Activated CD8-positive, alpha-beta T cell treated with anti-CD3 and anti-CD28 coated beads, Interleukin-2, amount 10 ng/mL, durations not matched to agents 7 days and 5 days (primary cell): Measurements from ENCODE around the gene PARD3. TPM values are rescaled to one million over a fixed set of nuclear protein-coding genes. Genes with fewer than 3 reads are reported as not detected.

Source experiments
- ATAC-seq: fragments of 150-1000 bp; cut with Tn5 transposase; one replicate; pipeline ENCODE4 v1.10.0; 2021; ENCODE audit warnings: moderate library complexity
- CTCF ChIA-PET: fragments of 350-600 bp; sonication (Branson Sonifier 250); formaldehyde crosslinking; loops from one replicate; lab custom pipeline; 2021; ENCODE audit warnings: antibody characterized with exemption; lab: Charles Lee
- POLR2A ChIA-PET: fragments of 350-600 bp; sonication (Branson Sonifier 250); formaldehyde crosslinking; loops from one replicate; lab custom pipeline; 2021; ENCODE audit warnings: antibody characterized with exemption; lab: Charles Lee
- DNase-seq: peaks from one replicate; pipeline ENCODE4 v3.0.0-alpha.2; 2020
- H3K27ac Mint-ChIP-seq: one replicate; pipeline ENCODE4 v1.8.0; 2021; ENCODE audit warnings: mild to moderate bottlenecking, mixed read lengths
- H3K27me3 Mint-ChIP-seq: one replicate; pipeline ENCODE4 v1.8.0; 2021; ENCODE audit warnings: low read depth, mixed read lengths
- H3K36me3 Mint-ChIP-seq: one replicate; pipeline ENCODE4 v1.8.0; 2021; ENCODE audit warnings: low read depth, mixed read lengths
- H3K4me1 Mint-ChIP-seq: one replicate; pipeline ENCODE4 v1.8.0; 2021; ENCODE audit warnings: low read depth, mixed read lengths
- H3K4me3 Mint-ChIP-seq: one replicate; pipeline ENCODE4 v1.8.0; 2021; ENCODE audit warnings: mild to moderate bottlenecking, mixed read lengths
- H3K9me3 Mint-ChIP-seq: one replicate; pipeline ENCODE4 v1.8.0; 2022; ENCODE audit warnings: mixed read lengths; ENCODE audit not compliant: insufficient read depth
- total RNA-seq, 2 experiments: library from RNA; stranded (reverse); gene quantifications; one replicate each; pipeline ENCODE4 v1.2.3, GENCODE V29; 2021

PARD3 gene
- total RNA-seq, 2 experiments from 2014 or later: 0.63 to 0.68 TPM

GRCh38 chr10:34609287-34609940 is 205.7 kb downstream of the PARD3 start:
- H3K27ac Mint-ChIP-seq: no peak overlapping the region
- CTCF ChIA-PET: no interaction called here
- DNase-seq: no peak
- H3K4me1 Mint-ChIP-seq: no peaks in the 10 kb centered on the region
- no peaks in the 10 kb centered on the region for H3K36me3 Mint-ChIP-seq
- ATAC-seq: no peak
- H3K4me3 Mint-ChIP-seq: no peak overlapping the region
- H3K9me3 Mint-ChIP-seq: no peaks in the 10 kb centered on the region
- H3K27me3 Mint-ChIP-seq: no peaks in the 10 kb centered on the region
- POLR2A ChIA-PET: no interaction called here

GRCh38 chr10:34607894-34608293 is 207.2 kb downstream of the PARD3 start:
- H3K9me3 Mint-ChIP-seq: no peaks in the 10 kb centered on the region
- no peaks in the 10 kb centered on the region for H3K27me3 Mint-ChIP-seq
- no peak overlapping the region for H3K4me3 Mint-ChIP-seq
- ATAC-seq (no peak), DNase-seq (no peak)
- no peaks in the 10 kb centered on the region for H3K36me3 Mint-ChIP-seq
- no peak overlapping the region for H3K27ac Mint-ChIP-seq
- ChIA-PET POLR2A (no interaction called here), CTCF (interaction anchor here (1.2 kb wide), 1 partner anchor 30 kb away, joined by 4 read pairs; no protein-coding TSS in a partner anchor)
- no peaks in the 10 kb centered on the region for H3K4me1 Mint-ChIP-seq

- ATAC-seq: no peak
- Mint-ChIP-seq H3K4me1 (no peaks in the 10 kb centered on the region), H3K9me3 (no peaks in the 10 kb centered on the region), H3K36me3 (no peaks in the 10 kb centered on the region), H3K4me3 (no peak overlapping the region), H3K27ac (no peak overlapping the region), H3K27me3 (no peaks in the 10 kb centered on the region)
- DNase-seq: no peak
- ChIA-PET CTCF (interaction anchor here (0.7 to 1.2 kb wide), 3 partner anchors 31 to 126 kb away, joined by 3 to 4 read pairs (median 4); no protein-coding TSS in a partner anchor), POLR2A (no interaction called here)
These were observed 208.2 kb downstream of the PARD3 start for GRCh38 chr10:34606890-34607289.

GRCh38 chr10:34602478-34602877 is 212.6 kb downstream of the PARD3 start:
- no peak for DNase-seq
- Mint-ChIP-seq H3K4me3 (no peak overlapping the region), H3K27me3 (no peaks in the 10 kb centered on the region), H3K9me3 (no peaks in the 10 kb centered on the region), H3K27ac (no peak overlapping the region), H3K4me1 (no peaks in the 10 kb centered on the region), H3K36me3 (no peaks in the 10 kb centered on the region)
- ChIA-PET POLR2A (no interaction called here), CTCF (no interaction called here)
- ATAC-seq: no peak

GRCh38 chr10:34601691-34602090 is 213.4 kb downstream of the PARD3 start:
- no peak overlapping the region for H3K27ac Mint-ChIP-seq
- no peak for ATAC-seq
- H3K9me3 Mint-ChIP-seq: no peaks in the 10 kb centered on the region
- ChIA-PET POLR2A (no interaction called here), CTCF (no interaction called here)
- DNase-seq: no peak
- H3K36me3 Mint-ChIP-seq: no peaks in the 10 kb centered on the region
- no peaks in the 10 kb centered on the region for H3K27me3 Mint-ChIP-seq
- no peak overlapping the region for H3K4me3 Mint-ChIP-seq
- no peaks in the 10 kb centered on the region for H3K4me1 Mint-ChIP-seq

GRCh38 chr10:34599026-34599795 is 215.9 kb downstream of the PARD3 start:
- H3K36me3 Mint-ChIP-seq: no peaks in the 10 kb centered on the region
- H3K4me1 Mint-ChIP-seq: no peaks in the 10 kb centered on the region
- no peak overlapping the region for H3K4me3 Mint-ChIP-seq
- ATAC-seq (no peak), DNase-seq (no peak)
- no peaks in the 10 kb centered on the region for H3K27me3 Mint-ChIP-seq
- ChIA-PET CTCF (interaction anchor here (0.5 kb wide), 1 partner anchor 1826 kb away, joined by 3 read pairs; no protein-coding TSS in a partner anchor), POLR2A (interaction anchor here (0.6 kb wide), 1 partner anchor 336 kb away, joined by 3 read pairs; no protein-coding TSS in a partner anchor)
- no peaks in the 10 kb centered on the region for H3K9me3 Mint-ChIP-seq
- H3K27ac Mint-ChIP-seq: no peak overlapping the region

GRCh38 chr10:34596351-34596750 is 218.7 kb downstream of the PARD3 start:
- Mint-ChIP-seq H3K9me3 (no peaks in the 10 kb centered on the region), H3K27me3 (peaks cover 3% of the 10 kb centered on the region), H3K36me3 (no peaks in the 10 kb centered on the region), H3K4me3 (no peak overlapping the region), H3K27ac (no peak overlapping the region), H3K4me1 (no peaks in the 10 kb centered on the region)
- DNase-seq (no peak), ATAC-seq (no peak)
- POLR2A ChIA-PET: no interaction called here
- CTCF ChIA-PET: no interaction called here

DNA sequence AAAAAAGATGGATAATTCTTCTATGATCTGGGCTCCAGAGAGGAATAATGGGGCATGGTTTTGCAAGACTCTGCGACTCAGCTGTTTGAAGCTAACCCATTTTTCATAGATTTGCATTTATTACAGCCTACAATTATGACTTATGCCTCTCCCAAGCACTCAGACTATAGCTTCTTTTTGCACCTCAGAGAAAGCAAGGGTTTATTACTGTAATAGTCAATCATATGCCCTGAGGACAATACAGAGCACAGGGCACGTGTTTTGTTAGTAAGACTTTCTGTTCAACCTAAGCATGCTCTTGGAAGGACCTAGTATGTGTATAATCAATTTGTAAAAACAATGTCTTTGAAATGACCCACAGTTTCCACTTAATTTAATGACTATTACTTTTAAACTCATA is 221.2 kb downstream of the PARD3 start:
- H3K27ac Mint-ChIP-seq: no peak overlapping the region
- no peaks in the 10 kb centered on the region for H3K4me1 Mint-ChIP-seq
- peaks cover 3% of the 10 kb centered on the region for H3K27me3 Mint-ChIP-seq
- no peaks in the 10 kb centered on the region for H3K9me3 Mint-ChIP-seq
- ATAC-seq (no peak), DNase-seq (no peak)
- H3K36me3 Mint-ChIP-seq: no peaks in the 10 kb centered on the region
- no peak overlapping the region for H3K4me3 Mint-ChIP-seq
- POLR2A ChIA-PET: interaction anchor here (0.7 kb wide), 1 partner anchor 23 kb away, joined by 3 read pairs; no protein-coding TSS in a partner anchor
- CTCF ChIA-PET: interaction anchor here (1.3 kb wide), 1 partner anchor 44 kb away, joined by 4 read pairs; no protein-coding TSS in a partner anchor

DNA sequence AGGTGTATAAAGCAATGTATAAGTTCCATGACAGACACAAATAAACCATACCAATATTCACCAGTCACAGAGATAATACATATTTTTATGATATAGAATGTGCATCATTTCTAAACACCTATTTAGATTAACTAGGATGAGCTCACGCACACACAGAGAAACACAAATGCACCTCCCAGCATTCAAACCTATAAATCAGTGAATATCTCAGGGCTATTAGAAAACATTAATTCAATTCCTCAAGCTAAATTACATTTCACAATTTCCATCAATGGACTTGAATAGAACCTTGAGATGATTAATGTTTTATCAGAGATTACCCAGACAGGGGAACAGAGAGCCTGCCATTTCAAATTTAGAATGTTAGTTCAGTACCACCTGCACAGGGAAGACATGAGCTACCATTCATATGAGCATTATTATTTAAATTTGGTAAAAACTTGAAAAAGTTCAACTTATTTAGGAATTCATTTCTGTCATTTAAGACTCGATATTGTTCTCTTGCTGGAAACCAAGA is 221.7 kb downstream of the PARD3 start:
- POLR2A ChIA-PET: no interaction called here
- ATAC-seq: no peak
- peaks cover 3% of the 10 kb centered on the region for H3K27me3 Mint-ChIP-seq
- CTCF ChIA-PET: interaction anchor here (1.3 kb wide), 1 partner anchor 45 kb away, joined by 4 read pairs; no protein-coding TSS in a partner anchor
- no peaks in the 10 kb centered on the region for H3K9me3 Mint-ChIP-seq
- no peak overlapping the region for H3K27ac Mint-ChIP-seq
- no peaks in the 10 kb centered on the region for H3K36me3 Mint-ChIP-seq
- DNase-seq: no peak
- no peak overlapping the region for H3K4me3 Mint-ChIP-seq
- H3K4me1 Mint-ChIP-seq: no peaks in the 10 kb centered on the region

GRCh38 chr10:34590793-34591192 is 224.3 kb downstream of the PARD3 start:
- POLR2A ChIA-PET: no interaction called here
- CTCF ChIA-PET: no interaction called here

DNA sequence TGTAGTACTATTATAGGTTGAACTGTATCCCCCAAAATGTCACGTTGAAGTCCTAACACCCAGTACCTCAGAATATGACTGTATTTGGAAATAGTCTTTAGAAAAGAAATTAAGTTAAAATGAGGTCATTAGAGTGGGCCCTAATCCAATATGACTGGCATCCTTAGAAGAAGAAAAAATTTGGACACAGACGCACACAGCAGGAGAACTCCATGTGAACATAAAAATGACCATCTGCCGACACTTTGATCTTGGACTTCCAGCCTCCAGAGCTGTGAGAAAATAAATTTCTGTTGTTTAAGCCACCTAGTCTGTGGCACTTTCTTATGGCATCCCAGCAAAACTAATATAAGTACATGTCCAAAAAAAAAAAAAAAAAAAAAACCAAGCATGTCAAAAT is 225.8 kb downstream of the PARD3 start:
- CTCF ChIA-PET: no interaction called here
- POLR2A ChIA-PET: no interaction called here
- Mint-ChIP-seq H3K4me1 (no peaks in the 10 kb centered on the region), H3K4me3 (no peak overlapping the region), H3K27ac (no peak overlapping the region), H3K36me3 (no peaks in the 10 kb centered on the region), H3K9me3 (no peaks in the 10 kb centered on the region), H3K27me3 (peaks cover 3% of the 10 kb centered on the region)
- no peak for DNase-seq
- no peak for ATAC-seq

More at GRCh38 chr10:34590793-34591192, 224.3 kb downstream of the PARD3 start:
- DNase-seq (no peak), ATAC-seq (no peak)
- H3K9me3 Mint-ChIP-seq: no peaks in the 10 kb centered on the region
- no peaks in the 10 kb centered on the region for H3K36me3 Mint-ChIP-seq
- H3K4me3 Mint-ChIP-seq: no peak overlapping the region
- H3K27ac Mint-ChIP-seq: no peak overlapping the region
- peaks cover 3% of the 10 kb centered on the region for H3K27me3 Mint-ChIP-seq
- H3K4me1 Mint-ChIP-seq: no peaks in the 10 kb centered on the region

DNA sequence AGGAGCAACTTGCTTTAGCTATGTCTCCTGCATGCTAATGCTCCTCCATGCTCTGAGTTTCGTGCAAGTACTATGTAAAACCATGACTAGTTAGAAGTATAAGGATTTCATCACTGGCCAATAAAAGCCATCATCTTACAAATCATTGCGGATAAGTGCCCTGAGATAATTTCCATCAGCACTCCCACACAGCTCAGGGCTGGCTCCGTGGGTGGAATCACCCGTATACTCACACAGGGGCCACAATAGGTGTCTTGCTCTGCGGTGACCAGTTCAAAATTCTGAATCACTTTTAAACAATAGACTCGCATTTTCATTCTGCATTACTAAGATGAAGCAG is 227.4 kb downstream of the PARD3 start:
- H3K4me1 Mint-ChIP-seq: no peaks in the 10 kb centered on the region
- CTCF ChIA-PET: no interaction called here

More for the DNA sequence above, 227.4 kb downstream of the PARD3 start:
- H3K36me3 Mint-ChIP-seq: no peaks in the 10 kb centered on the region
- no peaks in the 10 kb centered on the region for H3K27me3 Mint-ChIP-seq
- no peak overlapping the region for H3K27ac Mint-ChIP-seq
- no peaks in the 10 kb centered on the region for H3K9me3 Mint-ChIP-seq
- DNase-seq (no peak), ATAC-seq (no peak)
- no peak overlapping the region for H3K4me3 Mint-ChIP-seq
- POLR2A ChIA-PET: no interaction called here
